Left lung (tissue), 10 donors: ENCODE measurements around the gene GRID1. TPM values are rescaled to one million over a fixed set of nuclear protein-coding genes. Genes with fewer than 3 reads are reported as not detected.

Experiments
- ATAC-seq: fragments of 200-7000 bp; cut with Tn5 transposase; one replicate; pipeline ENCODE4 v1.9.1; 2020; ENCODE audit warnings: moderate library complexity
- DNase-seq, 4 donors: peaks; one replicate each; pipeline ENCODE4 v3.0.0-alpha.2; 2013 to 2020
- H3K27ac ChIP-seq, 2 donors: fragments of 200-600 bp; sonication (generic) in 1 of 2; one replicate each; pipeline versions ENCODE4 v1.5.0 to v1.8.0; 2020 to 2021
- H3K27me3 ChIP-seq, 2 donors: fragments of 200-600 bp; sonication (generic) in 1 of 2; one replicate each; pipeline versions ENCODE4 v1.5.0 to v1.8.0; 2020 to 2021
- H3K36me3 ChIP-seq, 2 donors: fragments of 200-600 bp; sonication (generic) in 1 of 2; one replicate each; pipeline versions ENCODE4 v1.5.0 to v1.8.0; 2020 to 2021
- H3K4me1 ChIP-seq, 2 donors: fragments of 200-600 bp; one replicate each; pipeline ENCODE4 v1.8.0; 2021
- H3K4me3 ChIP-seq, 2 donors: fragments of 200-600 bp; sonication (generic) in 1 of 2; one replicate each; pipeline versions ENCODE4 v1.5.0 to v1.8.0; 2020 to 2021; ENCODE audit warnings: mild to moderate bottlenecking in 1 of 2
- H3K9me3 ChIP-seq, 2 donors: fragments of 200-600 bp; sonication (generic) in 1 of 2; one replicate each; pipeline versions ENCODE4 v1.5.0 to v1.8.0; 2020 to 2021
- CTCF ChIP-seq, 2 donors: fragments of 200-600 bp; sonication (generic) in 1 of 2; IDR thresholded peaks; one replicate each; pipeline versions ENCODE4 v1.5.0 to v1.8.0; 2021; ENCODE audit warnings: antibody characterized with exemption in 2 of 2
- intact Hi-C, 2 donors: fragments of 100-400 bp; cut with DNase I; formaldehyde crosslinking; loops; one replicate each; pipeline versions ENCODE4 v1.11.2 to v1.14.2; 2022
- polyA plus RNA-seq, 6 donors: library from polyadenylated mRNA; unstranded; fragments of 120-200 nt; gene quantifications; one replicate each; pipeline ENCODE4 v1.2.1, GENCODE V29; 2013; ENCODE audit not compliant: insufficient read length in 6 of 6
- total RNA-seq, 2 donors: library from RNA; stranded (reverse); fragmentation: NEBNext Ultra II Directional; extraction: Animal tissue kit (Norgen Biotek cat#: 25700); gene quantifications; one replicate each; pipeline ENCODE4 v1.2.1, GENCODE V29; 2021
- donor health status: DM: no; HTN: yes; CAD: no.
- donor health status: DM: no; HTN: no; CAD: no.

GRID1 gene
- total and polyA plus RNA-seq, 8 donors = 0.81 to 2.6 (median 1.2) TPM

- ATAC-seq (no peak), DNase-seq (no peak)
- Histone ChIP-seq H3K27me3 (peaks cover 0 to 7% of the 10 kb centered on the region in 2 donors), H3K4me3 (no peak overlapping the region), H3K27ac (no peak overlapping the region), H3K4me1 (no peaks in the 10 kb centered on the region), H3K36me3 (no peaks in the 10 kb centered on the region), H3K9me3 (no peaks in the 10 kb centered on the region)
- no peak for TF ChIP-seq CTCF (IDR thresholded peaks at IDR 0.05)
- intact Hi-C loops = no loop called here
Measured at GRCh38 chr10:86064931-86065662, 301.5 kb downstream of the GRID1 start.

DNA sequence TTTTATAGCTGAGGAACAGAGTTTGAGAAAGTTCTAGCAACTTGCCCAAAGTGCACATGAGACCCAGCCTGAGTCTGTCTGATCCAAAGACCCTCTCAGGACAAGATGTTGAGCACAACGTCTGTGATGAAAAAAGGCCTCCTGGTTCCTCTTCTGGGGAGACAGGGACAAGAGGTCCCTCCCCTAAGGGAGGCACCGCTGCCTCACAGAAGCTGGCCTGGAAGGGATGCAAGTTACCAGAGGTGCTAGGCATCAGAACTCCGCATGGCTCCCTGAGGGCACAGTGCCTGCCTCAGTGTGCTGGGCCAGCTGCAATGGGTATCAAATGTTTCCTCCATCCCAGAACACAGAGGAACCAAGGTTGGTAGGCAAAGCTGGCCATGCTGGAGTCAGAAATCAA is 302.4 kb downstream of the GRID1 start:
- no peak overlapping the region for H3K27ac ChIP-seq
- DNase-seq (no peak), ATAC-seq (no peak)
- no peaks in the 10 kb centered on the region for H3K36me3 ChIP-seq
- peaks cover 0 to 7% of the 10 kb centered on the region in 2 donors for H3K27me3 ChIP-seq
- no peak overlapping the region for H3K4me3 ChIP-seq
- intact Hi-C loops = no loop called here
- TF ChIP-seq CTCF (IDR thresholded peaks at IDR 0.05) = no peak
- no peaks in the 10 kb centered on the region for H3K4me1 ChIP-seq
- H3K9me3 ChIP-seq = no peaks in the 10 kb centered on the region

DNA sequence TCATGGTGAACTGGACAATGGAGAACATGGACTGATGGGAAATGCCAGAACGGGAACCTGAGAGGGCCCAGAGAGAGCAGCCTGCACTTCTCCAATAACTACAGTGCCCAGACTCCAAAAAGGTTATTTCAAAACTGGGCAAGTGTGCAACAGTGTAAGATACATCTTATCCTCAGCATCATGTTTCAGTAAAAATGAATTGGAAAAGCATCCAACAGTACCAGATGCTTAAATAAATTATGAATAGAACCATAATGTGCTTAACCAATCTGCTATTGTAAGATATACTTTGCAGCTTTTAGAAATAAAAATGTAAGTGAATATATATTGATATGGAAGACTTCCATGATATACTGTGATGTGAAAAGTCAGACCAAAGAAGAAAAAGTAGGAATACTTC is 303.3 kb downstream of the GRID1 start:
- no peaks in the 10 kb centered on the region for H3K4me1 ChIP-seq
- H3K36me3 ChIP-seq = no peaks in the 10 kb centered on the region
- intact Hi-C loops = no loop called here
- H3K27me3 ChIP-seq = peaks cover 0 to 7% of the 10 kb centered on the region in 2 donors
- TF ChIP-seq CTCF (IDR thresholded peaks at IDR 0.05) = no peak
- H3K27ac ChIP-seq = no peak overlapping the region
- no peak overlapping the region for H3K4me3 ChIP-seq
- ATAC-seq (no peak), DNase-seq (no peak)
- no peaks in the 10 kb centered on the region for H3K9me3 ChIP-seq

DNA sequence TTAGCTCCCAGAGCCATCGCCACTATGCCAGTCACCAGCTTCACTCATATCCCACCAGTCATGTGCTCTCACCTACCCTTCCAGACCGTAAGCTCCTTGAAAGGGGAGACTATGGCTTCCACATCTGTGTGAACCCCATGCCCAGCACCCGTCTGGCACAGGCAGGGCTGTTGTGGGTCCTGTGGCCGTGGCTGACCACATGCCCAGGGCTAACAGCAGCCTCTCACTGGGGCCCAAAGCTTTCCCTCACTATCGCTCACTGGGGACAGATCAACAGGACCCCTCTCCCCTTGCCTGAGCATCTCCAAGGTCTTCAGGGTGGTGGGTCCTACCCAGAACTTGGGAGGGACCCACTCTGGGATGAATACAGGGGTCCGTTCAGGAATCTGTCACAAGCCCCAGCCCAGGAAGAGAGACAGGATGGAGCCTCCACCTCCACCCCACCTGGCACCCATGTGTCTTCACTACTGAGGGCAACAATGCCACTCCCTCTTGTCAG is 303.9 kb downstream of the GRID1 start:
- no peak for ATAC-seq
- DNase-seq = no peak
- no peak for TF ChIP-seq CTCF (IDR thresholded peaks at IDR 0.05)
- Histone ChIP-seq H3K27ac (no peak overlapping the region), H3K27me3 (peaks cover 0 to 7% of the 10 kb centered on the region in 2 donors), H3K4me3 (no peak overlapping the region), H3K4me1 (no peaks in the 10 kb centered on the region), H3K9me3 (no peaks in the 10 kb centered on the region), H3K36me3 (no peaks in the 10 kb centered on the region)
- intact Hi-C loops = no loop called here

DNA sequence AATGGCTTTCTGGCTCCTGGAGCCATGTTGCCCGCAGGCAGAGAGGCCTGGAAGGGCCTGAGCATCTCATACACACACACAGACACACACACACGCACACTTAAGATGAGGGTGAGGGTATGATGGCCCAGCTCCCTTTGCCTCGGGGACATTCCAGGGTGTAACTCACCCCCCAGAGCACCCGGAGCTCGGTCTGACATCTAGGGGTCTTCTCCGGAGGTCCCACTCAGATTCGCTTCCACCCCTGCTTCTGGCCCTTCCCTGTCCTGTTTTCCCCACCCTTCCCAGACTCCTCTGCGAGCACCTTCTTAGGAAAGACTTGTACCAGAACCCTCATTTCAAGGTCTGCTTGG is 304.4 kb downstream of the GRID1 start:
- Histone ChIP-seq H3K36me3 (no peaks in the 10 kb centered on the region), H3K27ac (no peak overlapping the region), H3K4me1 (no peaks in the 10 kb centered on the region), H3K4me3 (no peak overlapping the region), H3K27me3 (peaks cover 0 to 7% of the 10 kb centered on the region in 2 donors), H3K9me3 (no peaks in the 10 kb centered on the region)
- intact Hi-C loops = no loop called here
- DNase-seq (no peak), ATAC-seq (no peak)
- TF ChIP-seq CTCF (IDR thresholded peaks at IDR 0.05) = no peak
